BJ (cell line): ENCODE results near the gene ITGA1. TPM values are rescaled to one million over a fixed set of nuclear protein-coding genes. Genes with fewer than 3 reads are reported as not detected.

Source experiments
- CTCF ChIA-PET: fragments of 350-600 bp; formaldehyde crosslinking; extraction: SDS; loops from one replicate; lab custom pipeline; 2021; ENCODE audit warnings: antibody characterized with exemption, inconsistent platforms; lab: Yijun Ruan, JAX
- POLR2A ChIA-PET: fragments of 300-600 bp; sonication (Branson Sonifier 250); formaldehyde crosslinking; extraction: SDS; loops from one replicate; lab custom pipeline; 2021; ENCODE audit warnings: antibody characterized with exemption; lab: Charles Lee
- DNase-seq: peaks from one replicate; pipeline ENCODE4 v3.0.0-alpha.2; 2011; ENCODE audit warnings: low read depth
- H3K27me3 ChIP-seq: 2 replicates; pipeline ENCODE4 v1.6.0; 2011; ENCODE audit warnings: low read length; ENCODE audit not compliant: control insufficient read depth, insufficient read depth
- H3K36me3 ChIP-seq: 2 replicates; pipeline ENCODE4 v1.5.1; 2011; ENCODE audit warnings: low read length; ENCODE audit not compliant: control insufficient read depth, insufficient read depth
- H3K4me3 ChIP-seq: 2 replicates; pipeline ENCODE4 v1.5.1; 2011; ENCODE audit warnings: low read depth, mild to moderate bottlenecking, control low read depth, low read length
- polyA plus RNA-seq: library from polyadenylated mRNA; depleted of rRNA; stranded (reverse); fragments of >200 nt; gene quantifications from 2 replicates; pipeline ENCODE4 v1.2.3, GENCODE V29; 2011
- TF ChIP-seq, protein P1 (sequence below): IDR thresholded peaks from 2 replicates; pipeline ENCODE4 v1.5.1; 2011; ENCODE audit warnings: low read depth, mild to moderate bottlenecking, control low read depth, inconsistent platforms, low read length, moderate library complexity; ENCODE audit not compliant: insufficient read depth

Gene ITGA1
- polyA plus RNA-seq, 1 experiment, result 35.2 TPM

DNA sequence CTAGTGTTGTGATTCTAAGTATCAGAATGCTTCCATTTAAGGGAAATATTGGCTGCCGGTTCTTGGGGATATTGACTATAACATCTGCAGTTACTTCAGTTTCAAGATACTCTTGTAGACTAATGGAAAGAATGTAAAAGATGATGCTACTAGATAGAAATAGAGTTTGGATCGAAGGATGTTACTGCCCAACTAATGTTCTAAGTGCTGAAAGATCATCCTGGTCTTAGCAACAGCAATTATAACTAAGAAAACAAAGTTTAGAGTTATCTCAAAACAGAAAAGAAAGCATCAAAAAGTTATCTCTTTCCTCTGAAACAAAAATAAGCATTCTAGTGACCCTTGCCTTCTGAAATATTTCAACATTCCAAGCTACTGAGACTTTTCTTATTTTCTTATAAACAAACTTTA lies 49.9 kb downstream of the ITGA1 start:
- POLR2A ChIA-PET, result interaction anchor here (0.7 kb wide), 1 partner anchor 62 kb away, joined by 3 read pairs; no protein-coding TSS in a partner anchor
- H3K27me3 ChIP-seq, result no peaks in the 10 kb centered on the region
- TF ChIP-seq, protein P1, sequence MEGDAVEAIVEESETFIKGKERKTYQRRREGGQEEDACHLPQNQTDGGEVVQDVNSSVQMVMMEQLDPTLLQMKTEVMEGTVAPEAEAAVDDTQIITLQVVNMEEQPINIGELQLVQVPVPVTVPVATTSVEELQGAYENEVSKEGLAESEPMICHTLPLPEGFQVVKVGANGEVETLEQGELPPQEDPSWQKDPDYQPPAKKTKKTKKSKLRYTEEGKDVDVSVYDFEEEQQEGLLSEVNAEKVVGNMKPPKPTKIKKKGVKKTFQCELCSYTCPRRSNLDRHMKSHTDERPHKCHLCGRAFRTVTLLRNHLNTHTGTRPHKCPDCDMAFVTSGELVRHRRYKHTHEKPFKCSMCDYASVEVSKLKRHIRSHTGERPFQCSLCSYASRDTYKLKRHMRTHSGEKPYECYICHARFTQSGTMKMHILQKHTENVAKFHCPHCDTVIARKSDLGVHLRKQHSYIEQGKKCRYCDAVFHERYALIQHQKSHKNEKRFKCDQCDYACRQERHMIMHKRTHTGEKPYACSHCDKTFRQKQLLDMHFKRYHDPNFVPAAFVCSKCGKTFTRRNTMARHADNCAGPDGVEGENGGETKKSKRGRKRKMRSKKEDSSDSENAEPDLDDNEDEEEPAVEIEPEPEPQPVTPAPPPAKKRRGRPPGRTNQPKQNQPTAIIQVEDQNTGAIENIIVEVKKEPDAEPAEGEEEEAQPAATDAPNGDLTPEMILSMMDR, result no peak
- H3K36me3 ChIP-seq, result no peaks in the 10 kb centered on the region
- DNase-seq, result no peak
- H3K4me3 ChIP-seq, result no peak overlapping the region
- CTCF ChIA-PET, result no interaction called here

DNA sequence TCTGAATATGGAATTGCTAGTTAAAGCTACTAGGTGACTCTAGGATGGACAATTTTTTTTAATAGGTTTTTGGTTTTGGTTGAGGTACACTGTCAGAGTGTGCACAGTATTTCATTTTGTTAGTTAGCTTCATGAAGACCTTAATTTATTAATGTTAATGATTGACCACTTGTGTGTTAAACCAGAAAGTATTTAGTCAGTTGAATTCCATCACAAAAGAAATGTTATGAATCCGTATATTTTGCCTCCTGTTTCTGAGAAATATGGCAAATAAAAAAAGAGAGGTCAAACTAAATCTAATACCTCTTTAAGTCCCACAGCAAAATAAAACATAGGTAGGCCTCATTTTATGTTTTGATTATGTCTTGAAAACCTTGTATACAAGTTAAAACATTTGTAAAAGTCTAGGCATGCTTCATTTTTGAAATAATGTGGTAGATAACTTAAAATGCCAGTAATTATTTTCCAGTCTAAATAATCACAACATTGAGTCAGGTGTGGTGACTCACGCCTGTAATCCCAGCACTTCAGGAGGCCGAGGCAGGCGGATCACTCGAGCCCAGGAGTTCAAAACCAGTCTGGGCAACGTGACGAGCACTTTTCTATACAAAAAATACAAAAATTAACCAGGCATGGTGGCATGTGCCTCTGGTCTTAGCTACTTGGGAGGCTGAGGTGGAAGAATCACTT lies 50.8 kb downstream of the ITGA1 start:
- TF ChIP-seq, protein P1, result no peak
- H3K36me3 ChIP-seq, result no peaks in the 10 kb centered on the region
- no peaks in the 10 kb centered on the region for H3K27me3 ChIP-seq
- no peak for DNase-seq
- ChIA-PET CTCF (interaction anchor here (0.7 to 1.6 kb wide), 2 partner anchors 14 to 26 kb away, joined by 3 to 5 read pairs; no protein-coding TSS in a partner anchor), POLR2A (interaction anchor here (0.7 kb wide), 1 partner anchor 61 kb away, joined by 3 read pairs; no protein-coding TSS in a partner anchor)
- no peak overlapping the region for H3K4me3 ChIP-seq

- CTCF ChIA-PET, result interaction anchor here (1.6 kb wide), 1 partner anchor 27 kb away, joined by 5 read pairs; no protein-coding TSS in a partner anchor
- POLR2A ChIA-PET, result no interaction called here
- TF ChIP-seq, protein P1, result no peak
- DNase-seq, result no peak
- Histone ChIP-seq H3K36me3 (no peaks in the 10 kb centered on the region), H3K4me3 (no peak overlapping the region), H3K27me3 (no peaks in the 10 kb centered on the region)
These were observed 51.6 kb downstream of the ITGA1 start for GRCh38 chr5:52839285-52839684.

DNA sequence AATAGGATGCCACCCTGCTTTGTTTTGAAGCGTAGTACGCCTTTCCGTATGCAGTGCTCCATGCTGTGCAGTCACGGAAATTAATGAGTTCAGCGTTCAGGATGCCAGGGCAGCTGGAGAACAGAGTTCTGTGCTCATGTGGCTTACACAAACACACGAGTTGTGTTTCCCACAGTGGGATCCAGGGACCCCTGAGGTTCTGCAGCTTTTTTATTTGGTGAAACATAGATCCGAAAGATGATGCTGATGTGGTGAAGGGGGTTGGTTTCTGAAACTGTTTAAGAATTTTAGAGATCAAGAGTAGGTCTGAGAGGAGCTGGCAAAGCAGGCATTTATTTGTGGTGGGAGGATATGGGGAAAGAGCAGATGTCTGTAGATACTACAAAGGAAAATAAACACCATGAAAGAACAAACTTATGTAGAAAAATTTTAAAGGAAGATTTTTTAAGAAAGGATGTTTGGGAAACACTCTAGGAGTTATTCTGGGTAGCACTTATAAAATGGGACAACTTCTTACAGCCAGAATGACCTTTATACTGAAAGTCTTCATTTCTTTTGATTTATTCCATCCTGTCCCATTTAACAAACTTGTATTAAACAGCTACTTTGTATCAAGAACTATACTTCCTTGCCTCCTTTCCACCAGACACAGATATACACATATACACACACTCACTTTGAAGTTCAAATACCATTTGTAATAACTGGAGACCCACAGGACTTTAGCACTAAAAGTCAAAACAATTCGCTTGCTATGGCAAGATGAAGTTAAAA lies 52.7 kb downstream of the ITGA1 start:
- Histone ChIP-seq H3K27me3 (no peaks in the 10 kb centered on the region), H3K4me3 (no peak overlapping the region; the same call in 1 of the 2 replicates), H3K36me3 (no peaks in the 10 kb centered on the region)
- CTCF ChIA-PET, result interaction anchor here (1.2 to 1.6 kb wide), 2 partner anchors 28 to 73 kb away, joined by 3 to 5 read pairs; no protein-coding TSS in a partner anchor
- POLR2A ChIA-PET, result no interaction called here
- TF ChIP-seq, protein P1, result no peak
- no peak for DNase-seq

DNA sequence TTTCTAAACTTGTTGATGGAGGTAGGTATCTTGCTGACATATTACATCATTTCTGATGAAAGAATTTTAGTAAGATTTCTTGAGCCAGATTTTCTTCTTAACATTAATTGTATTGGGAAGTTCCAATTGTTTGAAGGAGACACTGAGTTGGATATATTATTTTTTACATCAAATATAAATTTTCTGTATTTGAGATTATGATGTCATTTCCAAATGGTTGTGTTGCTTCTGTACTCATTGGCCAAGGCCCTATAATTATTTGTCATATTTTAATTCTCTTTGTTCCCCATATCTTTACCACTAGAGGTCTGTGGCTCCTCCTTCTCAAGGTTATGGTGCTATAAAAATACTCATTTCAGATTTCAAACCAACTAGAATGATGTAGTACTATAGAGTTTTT lies 53.4 kb downstream of the ITGA1 start:
- DNase-seq, result no peak
- ChIA-PET POLR2A (no interaction called here), CTCF (no interaction called here)
- H3K4me3 ChIP-seq, result no peak overlapping the region
- TF ChIP-seq, protein P1, result no peak
- H3K36me3 ChIP-seq, result no peaks in the 10 kb centered on the region
- H3K27me3 ChIP-seq, result no peaks in the 10 kb centered on the region
